AG04450 (cell line): ENCODE data around the gene SIN3B. TPM values are rescaled to one million over a fixed set of nuclear protein-coding genes. Genes with fewer than 3 reads are reported as not detected.
A peak's percentile ranks its signal among the peaks of the same experiment; 100 is the strongest.

Experiments
- CTCF ChIA-PET: fragments of 300-600, 350-600 bp; formaldehyde crosslinking; extraction: SDS; loops from one replicate; lab custom pipeline; 2022; ENCODE audit warnings: antibody characterized with exemption, inconsistent platforms; lab: Charles Lee
- POLR2A ChIA-PET: fragments of 350-600 bp; formaldehyde crosslinking; extraction: SDS; loops from one replicate; lab custom pipeline; 2021; ENCODE audit warnings: antibody characterized with exemption, inconsistent platforms; lab: Yijun Ruan, JAX
- DNase-seq: peaks from one replicate; pipeline ENCODE4 v3.0.0-alpha.2; 2011; ENCODE audit warnings: low read depth, low spot score
- H3K27ac ChIP-seq: one replicate; pipeline ENCODE4 v1.5.1; 2012; ENCODE audit warnings: low read depth, low read length, control low read depth
- H3K27me3 ChIP-seq: one replicate; pipeline ENCODE4 v1.6.0; 2012; ENCODE audit warnings: low read length; ENCODE audit not compliant: control insufficient read depth, insufficient read depth
- H3K4me3 ChIP-seq: 2 replicates; pipeline ENCODE4 v1.5.1; 2011; ENCODE audit warnings: mild to moderate bottlenecking, low read depth, low read length, control low read depth
- H3K9me3 ChIP-seq: 2 replicates; pipeline ENCODE4 v1.5.1; 2012; ENCODE audit warnings: low read length; ENCODE audit not compliant: control insufficient read depth, insufficient read depth
- polyA plus RNA-seq: library from polyadenylated mRNA; depleted of rRNA; stranded (reverse); fragments of >200 nt; gene quantifications from 2 replicates; pipeline ENCODE4 v1.2.3, GENCODE V29; 2011
- TF ChIP-seq, protein P1 (sequence below): IDR thresholded peaks from 2 replicates; pipeline ENCODE4 v1.5.1; 2011; ENCODE audit warnings: low read depth, low read length, control low read depth, inconsistent platforms

SIN3B gene
- polyA plus RNA-seq, 1 experiment: 18.8 TPM

- POLR2A ChIA-PET: no interaction called here
Observed at GRCh38 chr19:16893686-16893989, 64.4 kb downstream of the SIN3B start.

GRCh38 chr19:16894080-16894479 is 64.9 kb downstream of the SIN3B start:
- TF ChIP-seq, protein P1, sequence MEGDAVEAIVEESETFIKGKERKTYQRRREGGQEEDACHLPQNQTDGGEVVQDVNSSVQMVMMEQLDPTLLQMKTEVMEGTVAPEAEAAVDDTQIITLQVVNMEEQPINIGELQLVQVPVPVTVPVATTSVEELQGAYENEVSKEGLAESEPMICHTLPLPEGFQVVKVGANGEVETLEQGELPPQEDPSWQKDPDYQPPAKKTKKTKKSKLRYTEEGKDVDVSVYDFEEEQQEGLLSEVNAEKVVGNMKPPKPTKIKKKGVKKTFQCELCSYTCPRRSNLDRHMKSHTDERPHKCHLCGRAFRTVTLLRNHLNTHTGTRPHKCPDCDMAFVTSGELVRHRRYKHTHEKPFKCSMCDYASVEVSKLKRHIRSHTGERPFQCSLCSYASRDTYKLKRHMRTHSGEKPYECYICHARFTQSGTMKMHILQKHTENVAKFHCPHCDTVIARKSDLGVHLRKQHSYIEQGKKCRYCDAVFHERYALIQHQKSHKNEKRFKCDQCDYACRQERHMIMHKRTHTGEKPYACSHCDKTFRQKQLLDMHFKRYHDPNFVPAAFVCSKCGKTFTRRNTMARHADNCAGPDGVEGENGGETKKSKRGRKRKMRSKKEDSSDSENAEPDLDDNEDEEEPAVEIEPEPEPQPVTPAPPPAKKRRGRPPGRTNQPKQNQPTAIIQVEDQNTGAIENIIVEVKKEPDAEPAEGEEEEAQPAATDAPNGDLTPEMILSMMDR: no peak
- no peak overlapping the region for H3K4me3 ChIP-seq
- no peak for DNase-seq
- H3K27me3 ChIP-seq: peaks cover 10% of the 10 kb centered on the region
- no peak overlapping the region for H3K27ac ChIP-seq
- CTCF ChIA-PET: no interaction called here
- H3K9me3 ChIP-seq: peaks cover 5% of the 10 kb centered on the region; the same call in 1 of the 2 replicates
- POLR2A ChIA-PET: no interaction called here

More at GRCh38 chr19:16893686-16893989, 64.4 kb downstream of the SIN3B start:
- Histone ChIP-seq H3K27ac (no peak overlapping the region), H3K4me3 (no peak overlapping the region), H3K27me3 (peaks cover 10% of the 10 kb centered on the region), H3K9me3 (peaks cover 5% of the 10 kb centered on the region; the same call in 1 of the 2 replicates)
- CTCF ChIA-PET: no interaction called here
- TF ChIP-seq, protein P1: no peak
- DNase-seq: no peak

DNA sequence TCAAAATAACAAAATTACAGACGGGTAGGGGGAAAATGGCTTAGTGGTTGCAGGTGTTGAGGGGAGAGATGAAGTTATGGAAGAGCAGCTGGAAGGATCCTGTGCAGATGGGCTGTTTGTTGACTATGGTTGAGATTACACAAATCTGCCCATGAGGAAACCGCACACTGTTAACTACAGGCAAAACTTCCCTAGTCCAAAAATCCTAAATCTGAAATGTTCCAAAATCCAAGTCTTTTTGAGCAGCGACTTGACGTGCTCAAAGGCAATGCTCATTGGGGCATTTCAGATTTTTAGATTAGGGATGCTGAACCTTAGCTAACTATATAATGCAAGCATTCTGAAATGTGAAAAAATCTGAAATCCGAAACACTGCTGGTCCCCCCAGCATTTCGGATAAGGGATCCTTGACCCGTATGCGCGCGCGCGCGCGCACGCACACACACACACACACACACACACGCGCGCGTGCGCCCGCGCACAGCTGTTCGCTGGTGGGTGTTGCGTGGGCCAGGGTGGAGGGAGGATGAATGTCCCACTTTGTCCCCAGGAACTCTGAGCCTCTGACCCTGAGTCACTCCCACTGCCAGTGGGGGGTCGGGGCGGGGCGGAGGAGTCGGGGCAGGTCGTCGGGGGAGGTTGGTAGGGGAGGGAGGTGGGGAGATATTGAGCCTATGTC is 66.4 kb downstream of the SIN3B start:
- Histone ChIP-seq H3K27me3 (peaks cover 10% of the 10 kb centered on the region), H3K4me3 (no peak overlapping the region), H3K9me3 (peaks cover 5% of the 10 kb centered on the region; the same call in 1 of the 2 replicates), H3K27ac (no peak overlapping the region)
- POLR2A ChIA-PET: no interaction called here
- CTCF ChIA-PET: no interaction called here
- TF ChIP-seq, protein P1: no peak
- DNase-seq: no peak

DNA sequence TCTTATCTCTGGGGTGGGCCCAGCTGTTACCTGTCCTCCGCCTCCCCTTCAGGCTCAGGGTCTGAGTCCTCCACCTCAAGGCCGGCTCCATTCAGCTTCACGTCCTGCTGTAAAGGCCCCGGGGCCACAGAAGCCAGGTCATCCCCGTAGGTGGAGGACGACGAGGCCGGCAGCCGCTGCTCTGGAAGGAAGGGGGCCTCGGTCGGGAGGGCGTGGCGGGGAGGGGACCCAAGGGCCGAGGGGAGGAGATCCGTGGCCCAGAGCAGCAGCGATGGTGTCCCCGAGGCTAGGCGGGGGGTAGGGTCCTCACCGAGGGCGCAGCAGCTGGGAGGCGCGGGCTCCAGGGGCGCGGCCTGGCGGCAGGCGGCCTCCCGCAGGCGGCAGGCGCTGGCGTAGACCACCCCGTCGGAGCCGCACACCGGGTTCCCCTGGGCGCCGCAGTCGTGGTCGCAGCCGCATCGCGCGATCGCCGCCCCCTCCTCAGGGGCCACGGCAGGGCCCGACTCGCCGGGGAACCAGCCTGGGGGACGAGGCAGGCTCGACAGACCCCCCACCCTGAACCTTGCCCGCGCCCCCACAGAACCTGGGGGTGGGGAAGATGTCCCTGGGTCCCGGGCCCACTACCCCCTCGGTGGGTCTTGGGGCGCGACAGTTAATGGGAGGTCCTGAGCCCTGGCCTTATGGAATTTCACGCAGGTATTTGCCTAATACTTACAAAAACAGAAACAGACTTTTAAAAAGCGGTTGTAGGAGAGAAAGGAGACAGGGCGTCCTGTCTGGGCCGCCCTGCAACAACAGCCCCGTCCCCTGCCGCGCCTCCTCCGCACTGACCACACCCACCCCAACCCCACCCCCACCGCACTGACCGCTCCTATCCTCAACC is 67.2 kb downstream of the SIN3B start:
- CTCF ChIA-PET: no interaction called here
- TF ChIP-seq, protein P1: no peak
- POLR2A ChIA-PET: no interaction called here
- peak overlapping the region; percentile 51 for H3K4me3 ChIP-seq
- H3K9me3 ChIP-seq: peaks cover 5% of the 10 kb centered on the region; the same call in 1 of the 2 replicates
- H3K27me3 ChIP-seq: peaks cover 10% of the 10 kb centered on the region
- H3K27ac ChIP-seq: no peak overlapping the region
- DNase-seq: no peak
